Stimulated activated CD8-positive, alpha-beta memory T cell treated with anti-CD3 and anti-CD28 coated beads, Interleukin-7, amount 100 ng/mL, for 24 hours (primary cell): ENCODE results near the gene MINPP1.
"Not testable (repeated sequence)": the region's sequence is repeated elsewhere in the genome, so short reads cannot be mapped to it uniquely, and the experiment has no call there.

ENCODE experiments used
- DNase-seq: peaks from one replicate; pipeline ENCODE4 v3.0.0-alpha.2; 2020; ENCODE audit warnings: low read depth

MINPP1 gene

GRCh38 chr10:87578160-87578841 is 73.6 kb downstream of the MINPP1 start:
- DNase-seq: no peak

- no peak for DNase-seq
These were observed 74.2 kb downstream of the MINPP1 start for GRCh38 chr10:87578842-87579401.

- DNase-seq: no peak
These were observed 74.9 kb downstream of the MINPP1 start for GRCh38 chr10:87579563-87579962.

- no peak for DNase-seq
These were observed 75.3 kb downstream of the MINPP1 start for GRCh38 chr10:87580016-87580415.

GRCh38 chr10:87585565-87586514 is 81.1 kb downstream of the MINPP1 start:
- DNase-seq: no peak

- DNase-seq: no peak
These were observed 85.0 kb downstream of the MINPP1 start for GRCh38 chr10:87589645-87590051.

GRCh38 chr10:87590705-87591588 is 86.3 kb downstream of the MINPP1 start:
- DNase-seq: no peak

- DNase-seq: no peak
These were observed 86.8 kb downstream of the MINPP1 start for GRCh38 chr10:87591589-87591886.

GRCh38 chr10:87592920-87593319 is 88.2 kb downstream of the MINPP1 start:
- DNase-seq: not testable (repeated sequence)

- DNase-seq: no peak
These were observed 89.0 kb downstream of the MINPP1 start for GRCh38 chr10:87593702-87594101.

GRCh38 chr10:87594181-87594580 is 89.5 kb downstream of the MINPP1 start:
- no peak for DNase-seq

GRCh38 chr10:87594864-87595263 is 90.2 kb downstream of the MINPP1 start:
- no peak for DNase-seq

- no peak for DNase-seq
These were observed 91.7 kb downstream of the MINPP1 start for GRCh38 chr10:87596351-87596750.

GRCh38 chr10:87598700-87599099 is 94.0 kb downstream of the MINPP1 start:
- DNase-seq: no peak

- no peak for DNase-seq
These were observed 95.9 kb downstream of the MINPP1 start for GRCh38 chr10:87600581-87600980.
